HUES6 (cell line): Measurements from ENCODE around the gene NPTXR.

Experiments
- H3K27ac ChIP-seq: 2 replicates; pipeline ENCODE4 v1.7.0; 2013; ENCODE audit warnings: low read depth, mild to moderate bottlenecking, low read length, inconsistent platforms
- H3K27me3 ChIP-seq: 2 replicates; pipeline ENCODE4 v1.6.1; 2013; ENCODE audit warnings: low read length; ENCODE audit not compliant: control insufficient read depth, insufficient read depth
- H3K36me3 ChIP-seq: 2 replicates; pipeline ENCODE4 v1.6.1; 2013; ENCODE audit warnings: low read length; ENCODE audit not compliant: control insufficient read depth, insufficient read depth
- H3K4me1 ChIP-seq: 2 replicates; pipeline ENCODE4 v1.6.1; 2013; ENCODE audit warnings: low read length; ENCODE audit not compliant: control insufficient read depth, insufficient read depth
- H3K4me3 ChIP-seq: 2 replicates; pipeline ENCODE4 v1.5.1; 2013; ENCODE audit warnings: low read depth, low read length
- H3K9ac ChIP-seq: one replicate; pipeline ENCODE4 v1.6.1; 2013; ENCODE audit warnings: mild to moderate bottlenecking, low read length
- H3K9me3 ChIP-seq: 2 replicates; pipeline ENCODE4 v1.6.1; 2013; ENCODE audit warnings: low read depth, low read length; ENCODE audit not compliant: control insufficient read depth, insufficient read depth

Gene NPTXR

GRCh38 chr22:38850399-38850798, 6.6 kb upstream of the NPTXR start:
- Histone ChIP-seq H3K4me1 (peaks cover 4% of the 10 kb centered on the region; the same call in 1 of the 2 replicates), H3K9ac (no peak overlapping the region), H3K4me3 (no peak overlapping the region), H3K36me3 (no peaks in the 10 kb centered on the region), H3K9me3 (no peaks in the 10 kb centered on the region), H3K27ac (no peak overlapping the region), H3K27me3 (peaks cover 35% of the 10 kb centered on the region)

- H3K4me1 ChIP-seq: peaks cover 4% of the 10 kb centered on the region; the same call in 1 of the 2 replicates
- H3K9ac ChIP-seq: no peak overlapping the region
- H3K27me3 ChIP-seq: peaks cover 41% of the 10 kb centered on the region
- no peak overlapping the region for H3K4me3 ChIP-seq
- H3K9me3 ChIP-seq: no peaks in the 10 kb centered on the region
- no peaks in the 10 kb centered on the region for H3K36me3 ChIP-seq
- H3K27ac ChIP-seq: no peak overlapping the region
These were observed 6.0 kb upstream of the NPTXR start for GRCh38 chr22:38849811-38850210.

GRCh38 chr22:38846412-38846811, 2.6 kb upstream of the NPTXR start:
- no peak overlapping the region for H3K9ac ChIP-seq
- H3K4me3 ChIP-seq: no peak overlapping the region
- H3K36me3 ChIP-seq: no peaks in the 10 kb centered on the region
- no peaks in the 10 kb centered on the region; the same call in 1 of the 2 replicates for H3K4me1 ChIP-seq
- H3K9me3 ChIP-seq: no peaks in the 10 kb centered on the region
- H3K27me3 ChIP-seq: peaks cover 61% of the 10 kb centered on the region
- H3K27ac ChIP-seq: no peak overlapping the region

- H3K4me1 ChIP-seq: no peaks in the 10 kb centered on the region; the same call in none of the 2 replicates
- no peaks in the 10 kb centered on the region for H3K36me3 ChIP-seq
- no peak overlapping the region for H3K4me3 ChIP-seq
- H3K9ac ChIP-seq: no peak overlapping the region
- no peaks in the 10 kb centered on the region for H3K9me3 ChIP-seq
- peaks cover 69% of the 10 kb centered on the region for H3K27me3 ChIP-seq
- H3K27ac ChIP-seq: no peak overlapping the region
These were observed 1.3 kb upstream of the NPTXR start for GRCh38 chr22:38845004-38845740.

GRCh38 chr22:38844315-38845003, 631 bp upstream of the NPTXR start:
- Histone ChIP-seq H3K27me3 (peaks cover 67% of the 10 kb centered on the region), H3K9me3 (no peaks in the 10 kb centered on the region), H3K4me3 (peak overlapping the region; percentile 53), H3K27ac (no peak overlapping the region), H3K36me3 (no peaks in the 10 kb centered on the region), H3K4me1 (peaks cover 5% of the 10 kb centered on the region), H3K9ac (no peak overlapping the region)

- Histone ChIP-seq H3K4me3 (peak overlapping the region; percentile 66), H3K27ac (no peak overlapping the region), H3K9ac (peak overlapping the region; percentile 57), H3K9me3 (no peaks in the 10 kb centered on the region), H3K36me3 (no peaks in the 10 kb centered on the region), H3K27me3 (peaks cover 58% of the 10 kb centered on the region), H3K4me1 (peaks cover 5% of the 10 kb centered on the region)
These were observed 599 bp downstream of the NPTXR start for GRCh38 chr22:38843201-38843656.

- Histone ChIP-seq H3K27me3 (peaks cover 55% of the 10 kb centered on the region), H3K9me3 (no peaks in the 10 kb centered on the region), H3K9ac (peak overlapping the region; percentile 57), H3K36me3 (no peaks in the 10 kb centered on the region), H3K4me1 (peaks cover 5% of the 10 kb centered on the region; the same call in 1 of the 2 replicates), H3K27ac (no peak overlapping the region), H3K4me3 (peak overlapping the region; percentile 66)
These were observed 1.2 kb downstream of the NPTXR start for GRCh38 chr22:38842512-38843200.

GRCh38 chr22:38841635-38842034, 2.2 kb downstream of the NPTXR start:
- Histone ChIP-seq H3K27ac (no peak overlapping the region), H3K9ac (no peak overlapping the region), H3K9me3 (no peaks in the 10 kb centered on the region), H3K27me3 (peaks cover 54% of the 10 kb centered on the region), H3K4me3 (no peak overlapping the region), H3K36me3 (no peaks in the 10 kb centered on the region), H3K4me1 (peaks cover 11% of the 10 kb centered on the region)

GRCh38 chr22:38841211-38841610, 2.6 kb downstream of the NPTXR start:
- H3K27me3 ChIP-seq: peaks cover 57% of the 10 kb centered on the region
- H3K4me3 ChIP-seq: no peak overlapping the region
- H3K27ac ChIP-seq: no peak overlapping the region
- no peaks in the 10 kb centered on the region for H3K9me3 ChIP-seq
- no peak overlapping the region for H3K9ac ChIP-seq
- no peaks in the 10 kb centered on the region for H3K36me3 ChIP-seq
- H3K4me1 ChIP-seq: peaks cover 15% of the 10 kb centered on the region

GRCh38 chr22:38840129-38840528, 3.7 kb downstream of the NPTXR start:
- Histone ChIP-seq H3K4me3 (no peak overlapping the region), H3K9me3 (no peaks in the 10 kb centered on the region), H3K27me3 (peaks cover 62% of the 10 kb centered on the region), H3K4me1 (peaks cover 26% of the 10 kb centered on the region), H3K36me3 (no peaks in the 10 kb centered on the region), H3K27ac (no peak overlapping the region), H3K9ac (no peak overlapping the region)

GRCh38 chr22:38839686-38840085, 4.1 kb downstream of the NPTXR start:
- H3K27ac ChIP-seq: no peak overlapping the region
- peaks cover 58% of the 10 kb centered on the region for H3K27me3 ChIP-seq

More at GRCh38 chr22:38839686-38840085, 4.1 kb downstream of the NPTXR start:
- H3K36me3 ChIP-seq: no peaks in the 10 kb centered on the region
- no peak overlapping the region for H3K4me3 ChIP-seq
- H3K9me3 ChIP-seq: no peaks in the 10 kb centered on the region
- H3K9ac ChIP-seq: no peak overlapping the region
- peaks cover 26% of the 10 kb centered on the region for H3K4me1 ChIP-seq
